Endodermal cell (in vitro differentiated cells): ENCODE measurements around the gene TMEM207. TPM values are rescaled to one million over a fixed set of nuclear protein-coding genes. Genes with fewer than 3 reads are reported as not detected.

Experiments
- DNase-seq: peaks from one replicate; pipeline ENCODE4 v3.0.0-alpha.2; 2017
- H3K27ac ChIP-seq: 2 replicates; pipeline ENCODE4 v1.5.1; 2013; ENCODE audit warnings: mild to moderate bottlenecking, low read depth, low read length, moderate library complexity
- H3K27me3 ChIP-seq: 2 replicates; pipeline ENCODE4 v1.6.1; 2013; ENCODE audit warnings: mild to moderate bottlenecking, low read length, moderate library complexity; ENCODE audit not compliant: insufficient read depth, control insufficient read depth, poor library complexity, severe bottlenecking
- H3K36me3 ChIP-seq: 2 replicates; pipeline ENCODE4 v1.7.0; 2013; ENCODE audit warnings: mild to moderate bottlenecking, low read length, moderate library complexity; ENCODE audit not compliant: control insufficient read depth, insufficient read depth
- H3K4me1 ChIP-seq: one replicate; pipeline ENCODE4 v1.7.0; 2013; ENCODE audit warnings: low read length; ENCODE audit not compliant: control insufficient read depth, insufficient read depth
- H3K4me3 ChIP-seq: 2 replicates; pipeline ENCODE4 v1.5.1; 2013; ENCODE audit warnings: mild to moderate bottlenecking, low read length, moderate library complexity
- H3K9ac ChIP-seq: 2 replicates; pipeline ENCODE4 v1.6.1; 2013; ENCODE audit warnings: mild to moderate bottlenecking, low read length, moderate library complexity; ENCODE audit not compliant: poor library complexity, severe bottlenecking; ENCODE audit errors: extremely low read depth
- H3K9me3 ChIP-seq: 2 replicates; pipeline ENCODE4 v1.6.1; 2013; ENCODE audit warnings: mild to moderate bottlenecking, low read length, moderate library complexity; ENCODE audit not compliant: control insufficient read depth
- H3K27ac Mint-ChIP-seq: 2 replicates; pipeline ENCODE4 v1.8.0; 2020; ENCODE audit warnings: mixed read lengths
- H3K27me3 Mint-ChIP-seq: 2 replicates; pipeline ENCODE4 v1.8.0; 2021; ENCODE audit warnings: mild to moderate bottlenecking, mixed read lengths; ENCODE audit not compliant: insufficient read depth
- H3K36me3 Mint-ChIP-seq: 2 replicates; pipeline ENCODE4 v1.8.0; 2020; ENCODE audit warnings: low read depth, mixed read lengths
- H3K4me1 Mint-ChIP-seq: 2 replicates; pipeline ENCODE4 v1.8.0; 2020; ENCODE audit warnings: mixed read lengths
- H3K4me3 Mint-ChIP-seq: 2 replicates; pipeline ENCODE4 v1.8.0; 2020; ENCODE audit warnings: mild to moderate bottlenecking, moderate library complexity, mixed read lengths
- H3K9me3 Mint-ChIP-seq: 2 replicates; pipeline ENCODE4 v1.8.0; 2020; ENCODE audit warnings: mild to moderate bottlenecking, mixed read lengths
- WGBS, 2 experiments: methylation state at CpG; one replicate each; pipeline versions ENCODE4 v1.1.5 to v1.1.7; 2013; ENCODE audit warnings: missing lambda C conversion rate in 2 of 2, mixed read lengths in 1 of 2; ENCODE audit not compliant: insufficient coverage in 1 of 2, insufficient read length in 1 of 2; 5-methylcytosine and 5-hydroxymethylcytosine counted together
- total RNA-seq, 2 donors: library from RNA; stranded (reverse); fragmentation: NEBNext Ultra II Directional in 1 of 2; extraction: Animal tissue kit (Norgen Biotek cat#: 25700) in 1 of 2; gene quantifications; 2 replicates in 1 of 2; 3 replicates in 1 of 2; pipeline ENCODE4 v1.2.1, GENCODE V29; 2021
- TF ChIP-seq, protein P1 (sequence below): fragments of 200-600 bp; sonication (generic); conservative IDR thresholded peaks from 2 replicates; pipeline ENCODE4 v1.5.0; 2021; ENCODE audit warnings: antibody characterized with exemption, mild to moderate bottlenecking

The TMEM207 gene
- total RNA-seq, 2 donors from 2014 or later: not detected

DNA sequence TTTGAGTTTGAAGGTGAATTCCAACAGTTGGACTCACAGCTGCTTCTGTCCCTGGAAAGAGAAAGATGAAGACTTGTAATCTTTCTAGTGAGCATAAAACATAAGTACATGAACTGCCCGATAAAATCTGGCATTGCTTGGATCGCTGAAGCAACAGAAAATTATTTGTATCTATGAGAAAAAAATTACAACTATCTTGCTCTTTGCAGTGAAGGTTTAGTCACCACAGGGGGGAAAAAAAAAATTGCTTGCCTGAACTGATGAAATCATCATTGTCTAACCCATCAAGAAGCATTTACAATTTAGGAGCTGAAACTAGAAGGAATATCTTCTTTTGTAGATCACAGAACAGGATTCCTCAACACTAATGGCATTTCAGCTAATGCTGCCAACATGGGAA, 20.0 kb downstream of the TMEM207 start:
- no peaks in the 10 kb centered on the region for H3K36me3 ChIP-seq
- no peaks in the 10 kb centered on the region for H3K27me3 Mint-ChIP-seq
- peaks cover 12% of the 10 kb centered on the region for H3K4me1 Mint-ChIP-seq
- 96 to 100% methylated on average over 1 to 2 of the region's 2 CpGs for WGBS, 2 experiments
- H3K4me3 Mint-ChIP-seq: no peak overlapping the region
- TF ChIP-seq, protein P1, sequence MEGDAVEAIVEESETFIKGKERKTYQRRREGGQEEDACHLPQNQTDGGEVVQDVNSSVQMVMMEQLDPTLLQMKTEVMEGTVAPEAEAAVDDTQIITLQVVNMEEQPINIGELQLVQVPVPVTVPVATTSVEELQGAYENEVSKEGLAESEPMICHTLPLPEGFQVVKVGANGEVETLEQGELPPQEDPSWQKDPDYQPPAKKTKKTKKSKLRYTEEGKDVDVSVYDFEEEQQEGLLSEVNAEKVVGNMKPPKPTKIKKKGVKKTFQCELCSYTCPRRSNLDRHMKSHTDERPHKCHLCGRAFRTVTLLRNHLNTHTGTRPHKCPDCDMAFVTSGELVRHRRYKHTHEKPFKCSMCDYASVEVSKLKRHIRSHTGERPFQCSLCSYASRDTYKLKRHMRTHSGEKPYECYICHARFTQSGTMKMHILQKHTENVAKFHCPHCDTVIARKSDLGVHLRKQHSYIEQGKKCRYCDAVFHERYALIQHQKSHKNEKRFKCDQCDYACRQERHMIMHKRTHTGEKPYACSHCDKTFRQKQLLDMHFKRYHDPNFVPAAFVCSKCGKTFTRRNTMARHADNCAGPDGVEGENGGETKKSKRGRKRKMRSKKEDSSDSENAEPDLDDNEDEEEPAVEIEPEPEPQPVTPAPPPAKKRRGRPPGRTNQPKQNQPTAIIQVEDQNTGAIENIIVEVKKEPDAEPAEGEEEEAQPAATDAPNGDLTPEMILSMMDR: no peak
- no peak overlapping the region for H3K27ac Mint-ChIP-seq
- H3K4me1 ChIP-seq: peaks cover 3% of the 10 kb centered on the region
- H3K9me3 Mint-ChIP-seq: peaks cover 9% of the 10 kb centered on the region
- H3K27me3 ChIP-seq: no peaks in the 10 kb centered on the region
- peaks cover 12% of the 10 kb centered on the region for H3K9me3 ChIP-seq
- no peak overlapping the region for H3K27ac ChIP-seq
- no peak overlapping the region for H3K4me3 ChIP-seq
- no peak for DNase-seq
- H3K36me3 Mint-ChIP-seq: no peaks in the 10 kb centered on the region
- no peak overlapping the region for H3K9ac ChIP-seq

GRCh38 chr3:190426806-190427507, 22.7 kb downstream of the TMEM207 start:
- Histone ChIP-seq H3K27me3 (no peaks in the 10 kb centered on the region), H3K4me3 (no peak overlapping the region), H3K9me3 (no peaks in the 10 kb centered on the region), H3K4me1 (no peaks in the 10 kb centered on the region), H3K36me3 (no peaks in the 10 kb centered on the region), H3K9ac (no peak overlapping the region), H3K27ac (no peak overlapping the region)
- TF ChIP-seq, protein P1: no peak
- no peaks in the 10 kb centered on the region for H3K36me3 Mint-ChIP-seq
- H3K27me3 Mint-ChIP-seq: no peaks in the 10 kb centered on the region
- no peak for DNase-seq
- no peak overlapping the region for H3K27ac Mint-ChIP-seq
- no peak overlapping the region for H3K4me3 Mint-ChIP-seq
- 92 to 96% methylated on average over 4 to 6 of the region's 6 CpGs for WGBS, 2 experiments
- no peaks in the 10 kb centered on the region for H3K9me3 Mint-ChIP-seq
- H3K4me1 Mint-ChIP-seq: peaks cover 4% of the 10 kb centered on the region

DNA sequence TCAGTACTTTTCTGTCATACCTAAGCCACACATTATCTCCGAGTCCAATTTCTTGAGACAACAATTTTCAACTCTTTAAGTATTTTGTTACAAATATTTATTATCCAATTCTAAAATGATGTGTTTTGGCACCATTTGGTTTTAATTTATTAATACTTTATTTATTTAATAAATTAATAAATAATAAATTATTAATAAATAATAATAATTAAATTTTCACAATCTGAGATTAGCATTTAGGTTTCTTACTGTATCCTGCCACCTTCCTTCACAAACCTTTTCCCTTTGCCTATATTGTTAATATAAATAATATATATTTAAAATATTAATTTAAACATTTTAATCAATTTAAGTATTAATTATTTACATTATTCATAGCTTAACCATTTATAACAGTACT, 23.9 kb downstream of the TMEM207 start:
- no peak for DNase-seq
- Histone ChIP-seq H3K36me3 (no peaks in the 10 kb centered on the region), H3K9me3 (no peaks in the 10 kb centered on the region), H3K9ac (no peak overlapping the region), H3K27me3 (no peaks in the 10 kb centered on the region), H3K27ac (no peak overlapping the region), H3K4me3 (no peak overlapping the region), H3K4me1 (no peaks in the 10 kb centered on the region)
- no peaks in the 10 kb centered on the region for H3K9me3 Mint-ChIP-seq
- H3K27me3 Mint-ChIP-seq: no peaks in the 10 kb centered on the region
- WGBS, 2 experiments: 83% methylated on average over 1 of the region's 1 CpG; no CpG with 5 or more reads in 1 of the 2 experiments
- H3K36me3 Mint-ChIP-seq: no peaks in the 10 kb centered on the region
- no peak overlapping the region for H3K27ac Mint-ChIP-seq
- no peak overlapping the region for H3K4me3 Mint-ChIP-seq
- H3K4me1 Mint-ChIP-seq: no peaks in the 10 kb centered on the region
- TF ChIP-seq, protein P1: no peak
